Astrocyte (in vitro differentiated cells and primary cell): Measurements from ENCODE around the gene TBC1D19. TPM values are rescaled to one million over a fixed set of nuclear protein-coding genes. Genes with fewer than 3 reads are reported as not detected.
A peak's percentile ranks its signal among the peaks of the same experiment; 100 is the strongest.

Experiments
- DNase-seq: peaks from one replicate; pipeline ENCODE4 v3.0.0-alpha.2; 2010; ENCODE audit warnings: low read depth
- FAIRE-seq: peaks from 2 replicates; lab custom pipeline; 2011; peaks lifted over from hg19 to GRCh38; lab: Jason Lieb, UNC
- H2AFZ ChIP-seq: 2 replicates; pipeline ENCODE4 v1.6.0; 2012; ENCODE audit warnings: low read depth, low read length, inconsistent platforms
- H3K27ac ChIP-seq: 2 replicates; pipeline ENCODE4 v1.5.1; 2011; ENCODE audit warnings: low read depth, low read length, inconsistent platforms
- H3K27me3 ChIP-seq: 2 replicates; pipeline ENCODE4 v1.6.0; 2011; ENCODE audit warnings: low read length, inconsistent platforms; ENCODE audit not compliant: insufficient read depth
- H3K36me3 ChIP-seq: 2 replicates; pipeline ENCODE4 v1.5.1; 2011; ENCODE audit warnings: low read length, inconsistent platforms; ENCODE audit not compliant: insufficient read depth
- H3K4me1 ChIP-seq: 2 replicates; pipeline ENCODE4 v1.5.1; 2011; ENCODE audit warnings: low read length, inconsistent platforms; ENCODE audit not compliant: insufficient read depth
- H3K4me2 ChIP-seq: 2 replicates; pipeline ENCODE4 v1.6.0; 2012; ENCODE audit warnings: low read length, inconsistent platforms
- H3K4me3 ChIP-seq: 2 replicates; pipeline ENCODE4 v1.5.1; 2011; ENCODE audit warnings: low read depth, mild to moderate bottlenecking, low read length, inconsistent platforms; ENCODE audit not compliant: insufficient read depth
- H3K79me2 ChIP-seq: 2 replicates; pipeline ENCODE4 v1.6.0; 2012; ENCODE audit warnings: mild to moderate bottlenecking, low read length, inconsistent platforms; ENCODE audit not compliant: insufficient read depth
- H3K9ac ChIP-seq: 2 replicates; pipeline ENCODE4 v1.6.0; 2012; ENCODE audit warnings: mild to moderate bottlenecking, low read length, inconsistent platforms
- H3K9me3 ChIP-seq: 2 replicates; pipeline ENCODE4 v1.5.1; 2012; ENCODE audit warnings: low read depth, mild to moderate bottlenecking, low read length, inconsistent platforms; ENCODE audit not compliant: insufficient read depth
- H4K20me1 ChIP-seq: 2 replicates; pipeline ENCODE4 v1.6.0; 2012; ENCODE audit warnings: low read length, inconsistent platforms; ENCODE audit not compliant: insufficient read depth
- H3K27ac Mint-ChIP-seq: one replicate; pipeline ENCODE4 v1.8.0; 2021; ENCODE audit warnings: mild to moderate bottlenecking, mixed read lengths; ENCODE audit not compliant: unreplicated experiment
- H3K27me3 Mint-ChIP-seq: one replicate; pipeline ENCODE4 v1.8.0; 2021; ENCODE audit warnings: low read depth, mixed read lengths; ENCODE audit not compliant: unreplicated experiment
- H3K36me3 Mint-ChIP-seq: one replicate; pipeline ENCODE4 v1.8.0; 2021; ENCODE audit warnings: low read depth, mixed read lengths; ENCODE audit not compliant: unreplicated experiment
- H3K4me1 Mint-ChIP-seq: one replicate; pipeline ENCODE4 v1.8.0; 2021; ENCODE audit warnings: low read depth, mixed read lengths; ENCODE audit not compliant: unreplicated experiment
- H3K4me3 Mint-ChIP-seq: one replicate; pipeline ENCODE4 v1.8.0; 2021; ENCODE audit warnings: mild to moderate bottlenecking, moderate library complexity, mixed read lengths; ENCODE audit not compliant: unreplicated experiment
- H3K9me3 Mint-ChIP-seq: one replicate; pipeline ENCODE4 v1.8.0; 2021; ENCODE audit warnings: mild to moderate bottlenecking, mixed read lengths; ENCODE audit not compliant: unreplicated experiment
- CTCF ChIP-seq: IDR thresholded peaks from 2 replicates; pipeline ENCODE4 v1.5.1; 2011; ENCODE audit warnings: low read depth, mild to moderate bottlenecking, inconsistent platforms, low read length, moderate library complexity; ENCODE audit not compliant: insufficient read depth
- EZH2 ChIP-seq: IDR thresholded peaks from 2 replicates; pipeline ENCODE4 v1.6.1; 2012; ENCODE audit warnings: mild to moderate bottlenecking, low read length, inconsistent platforms; ENCODE audit not compliant: insufficient read depth
- total RNA-seq: library from RNA; stranded (reverse); gene quantifications from 2 replicates; pipeline ENCODE4 v1.2.1, GENCODE V29; 2021

Gene TBC1D19
- total RNA-seq, 1 donor from 2014 or later: 10.5 TPM

GRCh38 chr4:26594778-26595177 is 10.9 kb downstream of the TBC1D19 start:
- H3K27ac Mint-ChIP-seq: no peak overlapping the region

GRCh38 chr4:26596843-26597242 is 13.0 kb downstream of the TBC1D19 start:
- Histone ChIP-seq H3K36me3 (no peaks in the 10 kb centered on the region), H3K4me1 (no peaks in the 10 kb centered on the region), H3K9me3 (no peaks in the 10 kb centered on the region), H3K27me3 (no peaks in the 10 kb centered on the region), H2AFZ (no peak overlapping the region), H3K4me2 (no peak overlapping the region), H4K20me1 (peaks cover 20% of the 10 kb centered on the region), H3K79me2 (peaks cover 68% of the 10 kb centered on the region), H3K27ac (no peak overlapping the region), H3K9ac (no peak overlapping the region), H3K4me3 (no peak overlapping the region)
- TF ChIP-seq CTCF: no peak
- TF ChIP-seq EZH2: no peak
- H3K27me3 Mint-ChIP-seq: no peaks in the 10 kb centered on the region
- no peaks in the 10 kb centered on the region for H3K9me3 Mint-ChIP-seq
- no peak for FAIRE-seq
- peaks cover 2% of the 10 kb centered on the region for H3K4me1 Mint-ChIP-seq
- no peak overlapping the region for H3K4me3 Mint-ChIP-seq
- peaks cover 3% of the 10 kb centered on the region for H3K36me3 Mint-ChIP-seq
- H3K27ac Mint-ChIP-seq: no peak overlapping the region
- DNase-seq: no peak

More at GRCh38 chr4:26594778-26595177, 10.9 kb downstream of the TBC1D19 start:
- no peaks in the 10 kb centered on the region for H3K27me3 Mint-ChIP-seq
- DNase-seq: peak; percentile 10
- H3K9me3 Mint-ChIP-seq: no peaks in the 10 kb centered on the region
- peaks cover 2% of the 10 kb centered on the region for H3K4me1 ChIP-seq
- no peak overlapping the region for H3K27ac ChIP-seq
- peaks cover 16% of the 10 kb centered on the region for H4K20me1 ChIP-seq
- H3K9ac ChIP-seq: no peak overlapping the region
- H3K36me3 ChIP-seq: no peaks in the 10 kb centered on the region
- no peaks in the 10 kb centered on the region for H3K9me3 ChIP-seq
- no peaks in the 10 kb centered on the region for H3K27me3 ChIP-seq
- FAIRE-seq: no peak
- no peak for TF ChIP-seq CTCF
- TF ChIP-seq EZH2: no peak
- H3K79me2 ChIP-seq: peaks cover 62% of the 10 kb centered on the region
- peaks cover 3% of the 10 kb centered on the region for H3K36me3 Mint-ChIP-seq
- H2AFZ ChIP-seq: no peak overlapping the region
- H3K4me2 ChIP-seq: no peak overlapping the region
- no peak overlapping the region for H3K4me3 ChIP-seq
- no peak overlapping the region for H3K4me3 Mint-ChIP-seq
- H3K4me1 Mint-ChIP-seq: peaks cover 20% of the 10 kb centered on the region

GRCh38 chr4:26601204-26601603 is 17.3 kb downstream of the TBC1D19 start:
- peaks cover 67% of the 10 kb centered on the region for H3K79me2 ChIP-seq
- FAIRE-seq (no peak), DNase-seq (no peak)
- Mint-ChIP-seq H3K9me3 (no peaks in the 10 kb centered on the region), H3K4me3 (no peak overlapping the region), H3K4me1 (peaks cover 2% of the 10 kb centered on the region), H3K27ac (no peak overlapping the region), H3K36me3 (no peaks in the 10 kb centered on the region), H3K27me3 (no peaks in the 10 kb centered on the region)
- peaks cover 14% of the 10 kb centered on the region for H4K20me1 ChIP-seq
- H3K27me3 ChIP-seq: no peaks in the 10 kb centered on the region
- no peak overlapping the region for H3K27ac ChIP-seq
- H2AFZ ChIP-seq: no peak overlapping the region
- no peak overlapping the region for H3K4me3 ChIP-seq
- TF ChIP-seq EZH2 (no peak), CTCF (no peak)
- no peaks in the 10 kb centered on the region for H3K36me3 ChIP-seq
- H3K9me3 ChIP-seq: no peaks in the 10 kb centered on the region
- no peaks in the 10 kb centered on the region for H3K4me1 ChIP-seq
- no peak overlapping the region for H3K9ac ChIP-seq
- H3K4me2 ChIP-seq: no peak overlapping the region
